Measurements from ENCODE around the gene AZU1.

DNA sequence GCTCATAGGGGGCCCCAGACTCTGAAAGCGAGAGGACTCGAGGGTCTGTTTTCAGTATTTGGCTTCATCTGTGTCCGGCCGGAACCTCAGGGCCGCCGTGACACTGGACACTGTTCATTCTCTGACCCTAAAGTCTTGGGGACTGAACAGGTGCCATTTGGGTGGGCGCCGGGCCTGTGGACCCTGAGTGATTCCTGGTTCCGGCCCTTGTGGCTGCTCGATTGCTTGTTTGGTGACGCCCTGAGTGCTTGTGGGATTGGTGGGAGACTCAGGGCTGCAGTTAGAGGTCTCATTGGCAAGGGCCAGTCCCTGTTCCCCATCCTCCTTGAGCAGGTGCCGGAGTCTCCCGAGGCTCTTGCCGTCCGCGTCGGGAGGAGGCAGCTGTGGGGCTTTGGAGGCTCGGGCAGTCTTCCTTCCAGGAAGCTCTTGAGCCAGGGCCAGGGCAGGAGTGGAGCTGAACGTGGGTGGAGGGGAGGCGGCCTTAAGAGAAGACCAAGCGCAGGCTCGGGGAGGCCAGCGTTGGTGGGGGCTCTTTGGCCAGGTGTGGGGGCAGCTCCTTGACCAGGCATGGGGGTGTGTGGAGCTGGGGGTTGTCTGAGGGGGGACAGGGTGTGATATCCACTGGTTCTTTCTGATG, 25.7 kb upstream of the AZU1 start:
- no peak for TF ChIP-seq EZH2phosphoT487 (conservative IDR thresholded peaks at IDR 0.05; ENCODE audit: low read length)
- TF ChIP-seq, protein P1, sequence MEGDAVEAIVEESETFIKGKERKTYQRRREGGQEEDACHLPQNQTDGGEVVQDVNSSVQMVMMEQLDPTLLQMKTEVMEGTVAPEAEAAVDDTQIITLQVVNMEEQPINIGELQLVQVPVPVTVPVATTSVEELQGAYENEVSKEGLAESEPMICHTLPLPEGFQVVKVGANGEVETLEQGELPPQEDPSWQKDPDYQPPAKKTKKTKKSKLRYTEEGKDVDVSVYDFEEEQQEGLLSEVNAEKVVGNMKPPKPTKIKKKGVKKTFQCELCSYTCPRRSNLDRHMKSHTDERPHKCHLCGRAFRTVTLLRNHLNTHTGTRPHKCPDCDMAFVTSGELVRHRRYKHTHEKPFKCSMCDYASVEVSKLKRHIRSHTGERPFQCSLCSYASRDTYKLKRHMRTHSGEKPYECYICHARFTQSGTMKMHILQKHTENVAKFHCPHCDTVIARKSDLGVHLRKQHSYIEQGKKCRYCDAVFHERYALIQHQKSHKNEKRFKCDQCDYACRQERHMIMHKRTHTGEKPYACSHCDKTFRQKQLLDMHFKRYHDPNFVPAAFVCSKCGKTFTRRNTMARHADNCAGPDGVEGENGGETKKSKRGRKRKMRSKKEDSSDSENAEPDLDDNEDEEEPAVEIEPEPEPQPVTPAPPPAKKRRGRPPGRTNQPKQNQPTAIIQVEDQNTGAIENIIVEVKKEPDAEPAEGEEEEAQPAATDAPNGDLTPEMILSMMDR (IDR thresholded peaks at IDR 0.05; ENCODE audit: insufficient read depth, low read length, poor library complexity, severe bottlenecking), result no peak
